NB4 (cell line): ENCODE results near the gene PTPN6.

Experiments
- DNase-seq: peaks from one replicate; pipeline ENCODE4 v3.0.0; 2010; ENCODE audit warnings: low read depth
- H3K4me3 ChIP-seq: one replicate; pipeline ENCODE4 v1.5.1; 2011; ENCODE audit warnings: mild to moderate bottlenecking, low read depth, low read length, moderate library complexity
- MYC ChIP-seq: IDR thresholded peaks from 2 replicates; pipeline ENCODE4 v1.6.1; 2011; ENCODE audit warnings: low read depth, low read length
- POLR2A ChIP-seq: IDR thresholded peaks from 2 replicates; pipeline ENCODE4 v1.6.1; 2011; ENCODE audit warnings: mild to moderate bottlenecking; ENCODE audit not compliant: insufficient read length; ENCODE audit errors: extremely low read depth
- TF ChIP-seq, protein P1 (sequence below): IDR thresholded peaks from one replicate; pipeline ENCODE4 v1.5.1; 2012; ENCODE audit warnings: low read depth, low read length
- TF ChIP-seq, protein P2 (sequence below): IDR thresholded peaks from 2 replicates; pipeline ENCODE4 v1.6.1; 2011; ENCODE audit warnings: low read depth, low read length

Gene PTPN6

DNA sequence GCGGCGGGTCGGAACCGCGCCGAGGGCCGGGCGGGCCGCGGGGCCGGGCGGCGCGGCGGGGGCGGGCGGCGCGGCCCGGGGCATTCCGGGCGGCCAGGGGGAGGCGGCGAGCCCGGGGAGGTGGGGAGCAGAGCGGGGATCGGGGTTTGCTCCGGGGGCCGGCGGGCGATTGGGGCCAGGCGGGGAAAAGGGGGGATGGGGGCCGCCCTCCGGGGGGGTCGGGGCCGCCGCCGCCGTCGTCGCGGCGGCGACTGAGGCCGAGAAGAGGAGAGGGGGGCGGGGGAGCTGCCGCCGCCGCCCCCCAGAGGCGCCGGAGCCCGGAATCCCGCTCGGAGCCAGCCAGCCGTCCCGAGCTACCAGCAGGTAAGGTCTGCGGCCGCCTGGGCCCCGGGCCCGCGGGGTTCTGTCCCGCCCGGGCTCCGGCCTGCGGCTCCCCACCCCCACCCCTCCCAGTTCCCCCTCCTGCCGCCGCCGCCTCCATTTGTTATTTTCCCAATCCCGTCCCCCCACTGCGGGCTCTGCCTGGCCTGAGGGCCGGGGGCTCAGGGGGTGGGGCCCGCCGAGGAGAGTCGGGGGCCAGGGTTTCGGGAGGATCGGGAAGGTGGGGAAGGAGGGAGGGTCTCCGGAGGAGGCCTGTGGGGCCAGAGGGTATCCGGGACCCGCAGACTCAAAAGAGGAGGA, 23.0 kb upstream of the PTPN6 start:
- TF ChIP-seq, protein P1, sequence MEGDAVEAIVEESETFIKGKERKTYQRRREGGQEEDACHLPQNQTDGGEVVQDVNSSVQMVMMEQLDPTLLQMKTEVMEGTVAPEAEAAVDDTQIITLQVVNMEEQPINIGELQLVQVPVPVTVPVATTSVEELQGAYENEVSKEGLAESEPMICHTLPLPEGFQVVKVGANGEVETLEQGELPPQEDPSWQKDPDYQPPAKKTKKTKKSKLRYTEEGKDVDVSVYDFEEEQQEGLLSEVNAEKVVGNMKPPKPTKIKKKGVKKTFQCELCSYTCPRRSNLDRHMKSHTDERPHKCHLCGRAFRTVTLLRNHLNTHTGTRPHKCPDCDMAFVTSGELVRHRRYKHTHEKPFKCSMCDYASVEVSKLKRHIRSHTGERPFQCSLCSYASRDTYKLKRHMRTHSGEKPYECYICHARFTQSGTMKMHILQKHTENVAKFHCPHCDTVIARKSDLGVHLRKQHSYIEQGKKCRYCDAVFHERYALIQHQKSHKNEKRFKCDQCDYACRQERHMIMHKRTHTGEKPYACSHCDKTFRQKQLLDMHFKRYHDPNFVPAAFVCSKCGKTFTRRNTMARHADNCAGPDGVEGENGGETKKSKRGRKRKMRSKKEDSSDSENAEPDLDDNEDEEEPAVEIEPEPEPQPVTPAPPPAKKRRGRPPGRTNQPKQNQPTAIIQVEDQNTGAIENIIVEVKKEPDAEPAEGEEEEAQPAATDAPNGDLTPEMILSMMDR: no peak
- no peak for TF ChIP-seq MYC
- TF ChIP-seq, protein P2, sequence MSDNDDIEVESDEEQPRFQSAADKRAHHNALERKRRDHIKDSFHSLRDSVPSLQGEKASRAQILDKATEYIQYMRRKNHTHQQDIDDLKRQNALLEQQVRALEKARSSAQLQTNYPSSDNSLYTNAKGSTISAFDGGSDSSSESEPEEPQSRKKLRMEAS: no peak
- no peak for TF ChIP-seq POLR2A
- DNase-seq: no peak
- peak overlapping the region; percentile 25 for H3K4me3 ChIP-seq

DNA sequence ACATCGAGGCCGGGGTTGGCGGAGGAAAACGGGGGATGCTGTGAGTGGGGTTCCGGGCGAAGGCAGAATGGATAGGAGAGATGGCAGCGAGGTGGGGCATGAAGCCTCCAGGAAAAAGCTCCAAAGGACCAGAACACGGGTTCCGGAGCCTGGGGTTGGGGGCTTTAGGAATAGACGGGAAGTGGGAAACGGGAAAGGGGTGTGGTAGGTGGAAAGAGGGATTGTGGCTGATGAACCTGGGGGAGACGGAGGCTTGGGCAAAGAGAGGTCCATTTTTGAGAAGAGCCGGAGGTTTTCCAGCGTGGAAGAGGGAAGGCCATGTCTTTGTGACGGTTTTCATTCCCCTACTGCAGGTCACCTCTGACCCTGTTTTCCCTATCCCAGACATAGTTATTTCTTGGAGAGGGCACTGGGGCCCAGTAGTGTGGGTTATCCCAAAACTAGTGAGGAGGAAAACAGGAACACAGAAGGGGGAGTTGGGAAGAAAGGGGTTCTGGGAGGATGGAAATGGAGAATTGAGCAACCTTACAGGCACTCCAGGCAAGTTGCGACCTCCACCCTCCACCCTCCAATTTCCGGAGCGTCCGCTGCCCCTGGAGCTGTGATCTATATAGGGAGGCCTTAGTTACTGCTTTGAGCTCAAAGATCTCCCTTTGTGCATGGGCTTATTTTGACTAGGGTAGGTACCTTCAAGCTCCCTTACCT, 22.3 kb upstream of the PTPN6 start:
- TF ChIP-seq, protein P1: no peak
- TF ChIP-seq MYC: no peak
- TF ChIP-seq, protein P2: no peak
- TF ChIP-seq POLR2A: no peak
- DNase-seq: no peak
- peak overlapping the region; percentile 25 for H3K4me3 ChIP-seq

DNA sequence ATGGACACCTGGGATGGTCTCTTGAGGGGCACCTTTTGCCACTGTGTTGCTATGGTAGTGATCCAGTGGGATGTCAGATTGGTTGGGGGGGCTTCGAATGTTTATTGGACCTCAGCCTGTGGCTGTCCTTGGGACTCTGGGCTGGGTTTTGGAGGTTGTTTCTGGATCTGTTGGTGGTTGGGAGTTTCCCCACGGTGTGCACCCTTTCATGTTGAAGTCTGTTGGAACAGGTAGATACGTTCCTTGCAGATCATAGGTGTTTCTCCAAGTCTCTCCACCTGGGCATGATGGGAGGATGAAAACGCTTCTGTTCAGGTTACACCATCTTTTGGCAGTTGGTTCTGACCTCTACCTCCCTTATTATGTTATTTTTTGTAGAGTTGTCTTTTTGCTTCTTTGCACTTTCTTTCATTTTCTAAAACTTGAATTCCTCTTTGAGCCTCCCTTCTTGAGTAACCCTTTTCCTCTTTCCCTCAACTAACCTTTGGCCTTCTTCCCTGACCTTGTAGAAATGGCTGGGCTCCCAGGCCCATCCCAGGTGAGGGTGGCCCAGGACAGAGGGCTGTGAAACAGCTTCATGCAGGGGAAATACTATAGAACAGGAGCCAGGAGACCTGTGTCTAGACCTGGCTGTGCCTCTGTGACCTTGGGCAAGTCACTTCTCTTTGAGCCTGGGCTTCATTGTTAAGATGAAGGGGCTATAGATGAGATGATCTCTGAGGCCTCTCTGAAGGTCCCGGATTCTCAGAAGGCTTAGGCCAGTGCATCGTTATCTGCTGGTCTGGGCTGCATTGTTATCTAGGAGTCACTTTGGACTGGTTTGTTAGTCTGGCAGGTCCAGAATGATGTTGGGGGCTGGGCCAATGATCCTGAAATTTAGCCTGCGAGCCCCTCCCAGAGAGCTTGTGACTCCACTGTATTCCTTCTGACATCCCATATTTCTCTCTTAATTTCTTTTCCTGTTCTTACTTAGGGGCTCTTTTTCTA, 21.4 kb upstream of the PTPN6 start:
- DNase-seq: no peak
- TF ChIP-seq MYC (no peak), POLR2A (no peak)
- TF ChIP-seq, protein P1: no peak
- TF ChIP-seq, protein P2: no peak

DNA sequence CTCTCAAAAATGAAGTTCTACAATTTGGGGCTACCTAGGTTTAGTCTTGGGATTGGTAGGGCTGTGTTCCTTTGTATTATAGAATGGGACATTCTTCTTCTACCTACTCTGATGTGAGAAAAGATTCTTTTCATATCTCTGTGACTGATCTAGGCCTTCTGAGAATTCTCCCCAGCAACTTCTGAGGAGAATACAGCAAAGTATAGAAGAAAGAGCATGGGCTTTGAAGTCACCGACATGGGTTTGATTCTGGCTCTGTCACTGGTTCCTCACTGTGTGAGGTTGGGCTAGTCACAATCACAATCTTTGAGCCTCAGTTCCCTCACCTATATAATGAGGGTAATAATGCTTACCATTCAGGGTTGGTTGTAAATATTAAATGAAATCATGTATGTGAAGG, 18.4 kb upstream of the PTPN6 start:
- TF ChIP-seq, protein P2: no peak
- TF ChIP-seq, protein P1: no peak
- no peak for TF ChIP-seq POLR2A
- no peak for TF ChIP-seq MYC
- H3K4me3 ChIP-seq: no peak overlapping the region
- no peak for DNase-seq

More for the DNA sequence above, 21.4 kb upstream of the PTPN6 start:
- H3K4me3 ChIP-seq: no peak overlapping the region

DNA sequence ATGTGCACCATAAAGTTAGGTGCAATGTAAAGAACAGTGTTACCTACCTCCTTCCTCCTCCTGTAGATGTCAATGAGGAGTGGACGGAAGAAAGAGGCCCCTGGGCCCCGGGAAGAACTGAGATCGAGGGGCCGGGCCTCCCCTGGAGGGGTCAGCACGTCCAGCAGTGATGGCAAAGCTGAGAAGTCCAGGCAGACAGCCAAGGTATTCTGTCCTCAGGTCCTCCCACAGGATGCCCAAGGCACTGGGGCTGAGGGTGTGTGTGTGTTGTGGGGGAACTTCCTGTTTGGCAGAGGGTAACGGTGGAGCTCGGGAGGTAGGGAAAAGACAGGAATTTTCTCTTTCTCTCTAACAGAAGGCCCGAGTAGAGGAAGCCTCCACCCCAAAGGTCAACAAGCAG, 17.0 kb upstream of the PTPN6 start:
- no peak for TF ChIP-seq MYC
- TF ChIP-seq, protein P1: no peak

More for the DNA sequence above, 17.0 kb upstream of the PTPN6 start:
- no peak for DNase-seq
- H3K4me3 ChIP-seq: no peak overlapping the region
